Measurements from ENCODE around the gene POLR2J3. TPM values are rescaled to one million over a fixed set of nuclear protein-coding genes. Genes with fewer than 3 reads are reported as not detected.
"Not testable (repeated sequence)": the region's sequence is repeated elsewhere in the genome, so short reads cannot be mapped to it uniquely, and the experiment has no call there.

The POLR2J3 gene
- total and polyA plus RNA-seq, 7 experiments from 2014 or later: 27.3 to 142 (median 107) TPM

GRCh38 chr7:102613575-102614345 is 41.4 kb upstream of the POLR2J3 start:
- H3K4me3 ChIP-seq (ENCODE audit: low read length); H3K9me3 Mint-ChIP-seq; CTCF ChIA-PET; H3K4me3 Mint-ChIP-seq; ATAC-seq; H3K36me3 Mint-ChIP-seq; POLR2A ChIA-PET; H3K27ac ChIP-seq (ENCODE audit: low read depth, low read length); H3K9me3 ChIP-seq (ENCODE audit: control insufficient read depth in 2 of 3, low read length in 3 of 3); H3K4me1 Mint-ChIP-seq; H3K36me3 ChIP-seq (ENCODE audit: control insufficient read depth in 2 of 3, insufficient read depth in 3 of 3, low read length in 3 of 3); H3K4me1 ChIP-seq (ENCODE audit: control insufficient read depth in 2 of 2, insufficient read depth in 2 of 2, low read length in 2 of 2); DNase-seq; H3K27me3 ChIP-seq (ENCODE audit: control insufficient read depth in 2 of 2, insufficient read depth in 2 of 2, low read length in 2 of 2); intact Hi-C loops (cut with micrococcal nuclease); H3K27ac Mint-ChIP-seq; H3K27me3 Mint-ChIP-seq: not testable (repeated sequence)

- H3K36me3 ChIP-seq (ENCODE audit: control insufficient read depth in 2 of 3, insufficient read depth in 3 of 3, low read length in 3 of 3); H3K4me3 ChIP-seq (ENCODE audit: low read length); H3K4me1 Mint-ChIP-seq; H3K27ac Mint-ChIP-seq; H3K36me3 Mint-ChIP-seq; H3K9me3 Mint-ChIP-seq; H3K27ac ChIP-seq (ENCODE audit: low read depth, low read length); H3K9me3 ChIP-seq (ENCODE audit: control insufficient read depth in 2 of 3, low read length in 3 of 3); ATAC-seq; H3K27me3 Mint-ChIP-seq; H3K27me3 ChIP-seq (ENCODE audit: control insufficient read depth in 2 of 2, insufficient read depth in 2 of 2, low read length in 2 of 2); intact Hi-C loops (cut with micrococcal nuclease); H3K4me1 ChIP-seq (ENCODE audit: control insufficient read depth in 2 of 2, insufficient read depth in 2 of 2, low read length in 2 of 2); POLR2A ChIA-PET; CTCF ChIA-PET: not testable (repeated sequence)
- peak overlapping the region in 1 of 10 donors; percentile 13 for H3K4me3 Mint-ChIP-seq
- DNase-seq: peak in 1 of 9 donors; percentile 6
Measured at GRCh38 chr7:102611675-102612325, 39.4 kb upstream of the POLR2J3 start.

DNA sequence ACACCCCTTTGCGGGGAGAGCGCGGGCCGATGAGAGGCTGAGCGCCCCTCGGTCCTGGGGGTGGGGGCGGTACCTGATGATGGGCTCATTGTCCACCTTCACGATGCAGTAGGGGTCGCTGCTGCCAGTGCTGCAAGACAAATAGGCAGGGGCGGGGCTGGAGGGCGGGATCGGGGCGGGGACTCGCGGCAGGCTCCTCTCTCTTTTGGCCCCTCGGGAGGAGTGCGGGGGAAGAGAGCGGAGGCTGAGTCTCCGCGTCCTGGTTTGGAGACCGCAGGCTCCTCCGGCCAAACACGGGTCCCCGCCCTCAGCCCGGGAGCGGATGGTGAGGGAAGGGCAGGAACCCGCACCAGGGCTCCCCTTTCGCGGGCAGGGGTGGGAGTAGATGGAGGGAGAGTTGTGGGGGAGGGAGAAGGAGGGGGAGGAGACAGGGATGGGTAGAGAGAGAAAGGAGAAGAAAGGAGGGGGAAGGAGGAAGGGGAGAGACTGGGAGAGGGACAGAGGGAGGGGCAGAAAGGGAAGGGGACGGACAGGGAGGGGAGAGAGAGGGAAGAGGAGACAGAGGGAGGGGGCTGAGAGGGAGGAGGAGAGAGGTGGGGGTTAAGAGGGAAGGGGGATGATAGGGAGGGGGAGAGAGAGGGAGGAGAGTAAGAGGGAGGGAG is 38.8 kb upstream of the POLR2J3 start:
- intact Hi-C loops (cut with micrococcal nuclease); H3K4me3 Mint-ChIP-seq; H3K4me1 Mint-ChIP-seq; H3K36me3 ChIP-seq (ENCODE audit: control insufficient read depth in 2 of 3, insufficient read depth in 3 of 3, low read length in 3 of 3); DNase-seq; CTCF ChIA-PET; H3K9me3 Mint-ChIP-seq; H3K27ac Mint-ChIP-seq; H3K4me3 ChIP-seq (ENCODE audit: low read length); H3K9me3 ChIP-seq (ENCODE audit: control insufficient read depth in 2 of 3, low read length in 3 of 3); POLR2A ChIA-PET; H3K27ac ChIP-seq (ENCODE audit: low read depth, low read length); H3K4me1 ChIP-seq (ENCODE audit: control insufficient read depth in 2 of 2, insufficient read depth in 2 of 2, low read length in 2 of 2); H3K36me3 Mint-ChIP-seq; H3K27me3 Mint-ChIP-seq; H3K27me3 ChIP-seq (ENCODE audit: control insufficient read depth in 2 of 2, insufficient read depth in 2 of 2, low read length in 2 of 2): not testable (repeated sequence)
- ATAC-seq: peak; percentile 83

DNA sequence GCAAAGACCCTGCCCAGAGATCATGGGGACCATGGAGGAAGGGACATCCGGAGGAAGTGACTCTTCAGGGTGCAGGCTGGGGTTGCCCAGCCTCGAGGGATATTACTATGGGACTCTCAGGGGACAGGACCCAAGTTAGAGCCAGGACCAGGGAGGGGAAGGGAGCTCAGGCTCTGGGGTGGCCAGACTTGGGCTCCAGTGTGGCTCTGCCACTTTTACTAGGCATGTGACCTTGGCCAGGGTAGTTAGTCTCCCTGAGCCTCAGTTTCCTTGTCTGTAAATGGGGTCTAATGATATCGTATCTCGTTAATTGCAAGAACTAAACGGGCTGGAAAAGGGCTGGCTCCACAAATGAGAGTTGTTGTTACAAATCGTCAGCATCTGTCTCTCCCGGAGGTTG is 38.1 kb upstream of the POLR2J3 start:
- H3K9me3 Mint-ChIP-seq; ATAC-seq; H3K27ac ChIP-seq (ENCODE audit: low read depth, low read length); H3K27me3 Mint-ChIP-seq; H3K27ac Mint-ChIP-seq; POLR2A ChIA-PET; H3K36me3 ChIP-seq (ENCODE audit: control insufficient read depth in 2 of 3, insufficient read depth in 3 of 3, low read length in 3 of 3); intact Hi-C loops (cut with micrococcal nuclease); H3K4me3 Mint-ChIP-seq; H3K4me3 ChIP-seq (ENCODE audit: low read length); H3K27me3 ChIP-seq (ENCODE audit: control insufficient read depth in 2 of 2, insufficient read depth in 2 of 2, low read length in 2 of 2); CTCF ChIA-PET; DNase-seq; H3K4me1 Mint-ChIP-seq; H3K36me3 Mint-ChIP-seq; H3K4me1 ChIP-seq (ENCODE audit: control insufficient read depth in 2 of 2, insufficient read depth in 2 of 2, low read length in 2 of 2); H3K9me3 ChIP-seq (ENCODE audit: control insufficient read depth in 2 of 3, low read length in 3 of 3): not testable (repeated sequence)

- intact Hi-C loops (cut with micrococcal nuclease); DNase-seq; H3K27ac ChIP-seq (ENCODE audit: low read depth, low read length); H3K27me3 ChIP-seq (ENCODE audit: control insufficient read depth in 2 of 2, insufficient read depth in 2 of 2, low read length in 2 of 2); H3K36me3 ChIP-seq (ENCODE audit: control insufficient read depth in 2 of 3, insufficient read depth in 3 of 3, low read length in 3 of 3); H3K4me3 ChIP-seq (ENCODE audit: low read length); H3K9me3 ChIP-seq (ENCODE audit: control insufficient read depth in 2 of 3, low read length in 3 of 3); H3K27ac Mint-ChIP-seq; H3K4me3 Mint-ChIP-seq; H3K27me3 Mint-ChIP-seq; H3K4me1 Mint-ChIP-seq; H3K4me1 ChIP-seq (ENCODE audit: control insufficient read depth in 2 of 2, insufficient read depth in 2 of 2, low read length in 2 of 2); CTCF ChIA-PET; H3K9me3 Mint-ChIP-seq; POLR2A ChIA-PET; H3K36me3 Mint-ChIP-seq; ATAC-seq: not testable (repeated sequence)
Measured at GRCh38 chr7:102609734-102610133, 37.4 kb upstream of the POLR2J3 start.

DNA sequence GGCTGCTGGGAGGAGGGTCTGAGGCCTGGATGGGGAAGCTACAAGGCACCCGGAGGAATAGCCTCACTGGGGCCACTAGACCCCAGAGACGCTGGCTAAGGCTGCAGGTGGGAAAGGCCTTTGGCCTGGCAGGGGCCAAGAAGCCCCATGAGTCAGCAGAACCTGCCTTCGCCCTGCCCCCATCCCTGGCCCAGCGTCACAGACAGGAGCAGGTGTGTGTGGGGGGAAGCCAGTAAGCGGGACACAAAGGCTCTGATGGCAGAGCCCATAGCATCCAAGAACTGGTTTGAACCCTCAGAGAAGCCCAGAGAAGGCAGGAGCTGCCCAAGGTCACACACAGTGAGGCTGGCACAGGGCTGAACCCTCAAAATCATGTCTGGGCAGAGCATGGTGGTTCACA is 34.5 kb upstream of the POLR2J3 start:
- H3K9me3 ChIP-seq (ENCODE audit: control insufficient read depth in 2 of 3, low read length in 3 of 3); H3K36me3 Mint-ChIP-seq; ATAC-seq; H3K27ac ChIP-seq (ENCODE audit: low read depth, low read length); DNase-seq; H3K4me1 Mint-ChIP-seq; H3K27me3 ChIP-seq (ENCODE audit: control insufficient read depth in 2 of 2, insufficient read depth in 2 of 2, low read length in 2 of 2); H3K4me1 ChIP-seq (ENCODE audit: control insufficient read depth in 2 of 2, insufficient read depth in 2 of 2, low read length in 2 of 2); H3K27me3 Mint-ChIP-seq; H3K9me3 Mint-ChIP-seq; H3K27ac Mint-ChIP-seq; POLR2A ChIA-PET; H3K36me3 ChIP-seq (ENCODE audit: control insufficient read depth in 2 of 3, insufficient read depth in 3 of 3, low read length in 3 of 3); intact Hi-C loops (cut with micrococcal nuclease); CTCF ChIA-PET; H3K4me3 ChIP-seq (ENCODE audit: low read length); H3K4me3 Mint-ChIP-seq: not testable (repeated sequence)
